Neural crest cell (in vitro differentiated cells): ENCODE measurements around the gene LRRC75B. TPM values are rescaled to one million over a fixed set of nuclear protein-coding genes. Genes with fewer than 3 reads are reported as not detected.
A peak's percentile ranks its signal among the peaks of the same experiment; 100 is the strongest.
"Not testable (repeated sequence)": the region's sequence is repeated elsewhere in the genome, so short reads cannot be mapped to it uniquely, and the experiment has no call there.

Experiments used
- DNase-seq: peaks from one replicate; pipeline ENCODE4 v3.0.0; 2021; ENCODE audit warnings: low read depth, mixed read lengths, low spot score
- H3K27ac Mint-ChIP-seq: one replicate; pipeline ENCODE4 v1.8.0; 2021; ENCODE audit warnings: mild to moderate bottlenecking, mixed read lengths; ENCODE audit not compliant: unreplicated experiment
- H3K27me3 Mint-ChIP-seq: 2 replicates; pipeline ENCODE4 v1.8.0; 2021; ENCODE audit warnings: low read depth, mild to moderate bottlenecking, mixed read lengths
- H3K36me3 Mint-ChIP-seq: 2 replicates; pipeline ENCODE4 v1.8.0; 2021; ENCODE audit warnings: low read depth, mild to moderate bottlenecking, mixed read lengths
- H3K4me1 Mint-ChIP-seq: 2 replicates; pipeline ENCODE4 v1.8.0; 2021; ENCODE audit warnings: mixed read lengths
- H3K4me3 Mint-ChIP-seq: one replicate; pipeline ENCODE4 v1.8.0; 2021; ENCODE audit warnings: mild to moderate bottlenecking, mixed read lengths
- H3K9me3 Mint-ChIP-seq: 2 replicates; pipeline ENCODE4 v1.8.0; 2021; ENCODE audit warnings: mixed read lengths
- long read RNA-seq: library from polyadenylated mRNA; unstranded; transcript quantifications from one replicate; pipeline ENCODE4 v2.0.0, GENCODE V29; 2020
- total RNA-seq: library from RNA; stranded (reverse); gene quantifications from 2 replicates; pipeline ENCODE4 v1.2.1, GENCODE V29; 2021
- TF ChIP-seq, protein P1 (sequence below): fragments of 200-600 bp; sonication (generic); conservative IDR thresholded peaks from 2 replicates; pipeline ENCODE4 v1.5.0; 2021; ENCODE audit warnings: antibody characterized with exemption, mild to moderate bottlenecking

Gene LRRC75B, protein sequence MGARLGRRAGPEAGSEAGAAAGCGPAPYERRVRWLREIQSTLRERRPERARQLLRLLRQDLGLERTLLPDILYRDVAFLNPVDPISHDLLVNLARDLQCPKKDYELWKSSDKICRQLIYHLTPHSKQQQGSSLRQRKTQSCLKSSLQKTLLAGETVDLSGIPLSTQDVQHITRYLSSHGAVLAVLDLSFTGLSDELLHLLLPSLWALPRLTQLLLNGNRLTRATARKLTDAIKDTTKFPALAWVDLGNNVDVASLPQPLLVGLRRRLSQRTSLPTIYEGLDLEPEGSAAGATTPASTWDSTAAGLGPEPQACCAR
- 15.4 and 16.7 TPM in 2 replicates for total RNA-seq
- long read RNA-seq: 0 reads

DNA sequence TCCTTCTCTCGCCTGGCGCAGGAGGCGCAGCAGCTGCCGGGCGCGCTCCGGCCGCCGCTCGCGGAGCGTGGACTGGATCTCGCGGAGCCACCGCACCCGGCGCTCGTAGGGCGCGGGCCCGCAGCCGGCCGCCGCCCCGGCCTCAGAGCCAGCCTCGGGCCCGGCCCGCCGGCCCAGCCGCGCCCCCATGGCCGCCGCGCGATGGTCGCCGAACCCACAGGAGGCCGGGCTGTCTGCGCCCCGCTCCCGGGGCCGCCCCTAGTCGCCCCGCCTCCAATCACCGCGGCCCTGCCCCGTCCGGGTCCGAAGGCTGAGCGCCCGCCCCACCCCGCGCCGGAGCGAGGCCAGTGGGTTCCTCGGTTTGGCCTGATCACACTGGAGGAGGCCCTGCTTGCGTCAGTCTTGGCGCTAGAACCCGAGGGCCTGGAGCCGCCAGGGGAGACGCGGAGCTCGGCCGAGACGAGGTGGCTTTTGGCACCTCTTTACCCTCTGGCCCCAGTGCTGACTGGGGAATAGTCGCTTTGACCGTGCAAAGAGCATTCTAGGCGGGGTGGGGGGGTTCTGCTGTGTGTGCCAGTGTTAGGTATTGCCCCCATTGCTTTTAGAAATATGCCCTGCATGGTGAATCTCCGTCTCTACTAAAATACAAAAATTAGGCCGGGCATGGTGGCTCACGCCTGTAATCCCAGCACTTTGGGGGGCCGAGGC, at the start of gene LRRC75B:
TSS of gene LRRC75B (minus strand) at position 223 of the 708 bp plus-strand sequence. CDS start at position 189, 34 bp downstream.
- Mint-ChIP-seq H3K36me3 (no peaks in the 10 kb centered on the region), H3K4me3 (peak within 1 kb of the TSS; percentile 96), H3K27me3 (no peaks in the 10 kb centered on the region), H3K9me3 (no peaks in the 10 kb centered on the region), H3K27ac (peak within 1 kb of the TSS; percentile 95), H3K4me1 (peaks cover 11% of the 10 kb centered on the region)
- peak; percentile 80 for DNase-seq
- TF ChIP-seq, protein P1, sequence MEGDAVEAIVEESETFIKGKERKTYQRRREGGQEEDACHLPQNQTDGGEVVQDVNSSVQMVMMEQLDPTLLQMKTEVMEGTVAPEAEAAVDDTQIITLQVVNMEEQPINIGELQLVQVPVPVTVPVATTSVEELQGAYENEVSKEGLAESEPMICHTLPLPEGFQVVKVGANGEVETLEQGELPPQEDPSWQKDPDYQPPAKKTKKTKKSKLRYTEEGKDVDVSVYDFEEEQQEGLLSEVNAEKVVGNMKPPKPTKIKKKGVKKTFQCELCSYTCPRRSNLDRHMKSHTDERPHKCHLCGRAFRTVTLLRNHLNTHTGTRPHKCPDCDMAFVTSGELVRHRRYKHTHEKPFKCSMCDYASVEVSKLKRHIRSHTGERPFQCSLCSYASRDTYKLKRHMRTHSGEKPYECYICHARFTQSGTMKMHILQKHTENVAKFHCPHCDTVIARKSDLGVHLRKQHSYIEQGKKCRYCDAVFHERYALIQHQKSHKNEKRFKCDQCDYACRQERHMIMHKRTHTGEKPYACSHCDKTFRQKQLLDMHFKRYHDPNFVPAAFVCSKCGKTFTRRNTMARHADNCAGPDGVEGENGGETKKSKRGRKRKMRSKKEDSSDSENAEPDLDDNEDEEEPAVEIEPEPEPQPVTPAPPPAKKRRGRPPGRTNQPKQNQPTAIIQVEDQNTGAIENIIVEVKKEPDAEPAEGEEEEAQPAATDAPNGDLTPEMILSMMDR: no peak

DNA sequence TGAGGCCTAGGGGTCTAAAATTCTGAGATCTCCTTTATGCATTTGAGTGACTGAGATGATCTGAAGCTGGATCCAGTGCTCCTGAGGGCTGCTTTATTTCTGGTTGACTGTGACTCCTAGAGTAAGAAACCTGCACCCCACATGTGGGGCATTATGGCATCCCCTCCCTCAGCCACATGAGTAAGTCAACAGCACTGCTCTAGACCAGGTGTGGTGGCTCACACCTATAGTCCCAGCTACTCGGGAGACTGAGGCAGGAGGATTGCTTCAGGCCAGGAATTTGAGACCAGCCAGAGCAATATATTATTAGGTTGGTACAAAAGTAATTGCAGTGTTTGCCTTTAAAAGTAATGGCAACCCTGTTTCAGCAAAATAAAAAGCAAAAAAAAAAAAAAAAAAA, 49.4 kb upstream of the LRRC75B start:
- H3K36me3 Mint-ChIP-seq: not testable (repeated sequence)

DNA sequence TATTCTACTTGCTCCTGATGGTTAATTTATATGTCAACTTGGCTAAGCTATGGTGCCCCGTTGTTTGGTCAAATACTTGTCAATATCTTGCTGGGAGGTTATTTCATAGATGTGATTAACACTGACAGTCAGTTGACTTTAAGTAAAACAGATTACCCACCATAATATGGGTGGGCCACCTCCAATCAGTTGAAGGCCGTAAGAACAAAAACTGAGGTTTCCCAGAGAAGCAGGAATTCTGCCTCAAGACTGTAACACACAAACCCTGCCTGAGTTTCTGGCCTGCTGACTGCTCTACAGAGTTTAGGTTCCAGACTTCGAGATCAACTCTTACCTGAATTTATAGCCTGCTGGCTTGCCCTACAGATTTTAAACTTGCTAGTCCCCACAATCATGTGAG, 43.6 kb upstream of the LRRC75B start:
- DNase-seq, H3K4me3 Mint-ChIP-seq, H3K27ac Mint-ChIP-seq, H3K36me3 Mint-ChIP-seq, H3K27me3 Mint-ChIP-seq, H3K9me3 Mint-ChIP-seq: not testable (repeated sequence)
- H3K4me1 Mint-ChIP-seq: peaks cover 16% of the 10 kb centered on the region

More for the DNA sequence above, 49.4 kb upstream of the LRRC75B start:
- H3K27me3 Mint-ChIP-seq, H3K9me3 Mint-ChIP-seq, H3K4me3 Mint-ChIP-seq, DNase-seq, H3K27ac Mint-ChIP-seq: not testable (repeated sequence)
- peaks cover 11% of the 10 kb centered on the region for H3K4me1 Mint-ChIP-seq

DNA sequence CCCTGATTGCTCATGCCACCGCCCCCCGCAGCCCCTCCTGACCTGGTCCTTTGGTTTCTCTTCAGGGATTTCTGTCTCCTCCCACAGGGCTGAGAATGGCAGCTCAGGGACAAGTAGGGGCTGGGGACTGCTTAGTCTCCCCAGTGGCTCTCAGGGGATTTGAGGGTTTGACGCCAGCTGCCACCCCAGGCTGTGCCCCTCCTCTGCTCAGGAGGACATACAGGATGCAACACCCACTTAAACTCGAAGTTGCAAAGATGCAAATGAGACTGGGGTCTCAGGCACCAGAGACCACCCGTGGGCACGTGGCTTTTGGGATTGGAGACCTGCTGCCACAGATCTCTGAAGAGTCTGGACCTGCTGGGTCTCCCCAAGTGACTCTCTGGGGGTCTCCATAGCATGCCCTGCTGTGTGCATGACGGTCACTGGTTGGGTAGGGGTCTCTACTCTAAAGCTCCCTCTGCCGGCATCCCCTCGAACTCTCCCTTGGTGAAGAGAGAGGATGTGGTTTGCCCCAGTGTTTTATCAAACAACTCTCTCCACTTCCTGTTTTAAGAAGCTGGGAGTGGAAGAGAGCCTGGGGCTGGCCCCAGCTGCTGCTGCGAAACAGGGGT, 42.0 kb upstream of the LRRC75B start:
- DNase-seq: peak; percentile 12
- not testable (repeated sequence) for H3K27ac Mint-ChIP-seq, H3K27me3 Mint-ChIP-seq, H3K36me3 Mint-ChIP-seq, H3K9me3 Mint-ChIP-seq, H3K4me3 Mint-ChIP-seq
- H3K4me1 Mint-ChIP-seq: peaks cover 22% of the 10 kb centered on the region

DNA sequence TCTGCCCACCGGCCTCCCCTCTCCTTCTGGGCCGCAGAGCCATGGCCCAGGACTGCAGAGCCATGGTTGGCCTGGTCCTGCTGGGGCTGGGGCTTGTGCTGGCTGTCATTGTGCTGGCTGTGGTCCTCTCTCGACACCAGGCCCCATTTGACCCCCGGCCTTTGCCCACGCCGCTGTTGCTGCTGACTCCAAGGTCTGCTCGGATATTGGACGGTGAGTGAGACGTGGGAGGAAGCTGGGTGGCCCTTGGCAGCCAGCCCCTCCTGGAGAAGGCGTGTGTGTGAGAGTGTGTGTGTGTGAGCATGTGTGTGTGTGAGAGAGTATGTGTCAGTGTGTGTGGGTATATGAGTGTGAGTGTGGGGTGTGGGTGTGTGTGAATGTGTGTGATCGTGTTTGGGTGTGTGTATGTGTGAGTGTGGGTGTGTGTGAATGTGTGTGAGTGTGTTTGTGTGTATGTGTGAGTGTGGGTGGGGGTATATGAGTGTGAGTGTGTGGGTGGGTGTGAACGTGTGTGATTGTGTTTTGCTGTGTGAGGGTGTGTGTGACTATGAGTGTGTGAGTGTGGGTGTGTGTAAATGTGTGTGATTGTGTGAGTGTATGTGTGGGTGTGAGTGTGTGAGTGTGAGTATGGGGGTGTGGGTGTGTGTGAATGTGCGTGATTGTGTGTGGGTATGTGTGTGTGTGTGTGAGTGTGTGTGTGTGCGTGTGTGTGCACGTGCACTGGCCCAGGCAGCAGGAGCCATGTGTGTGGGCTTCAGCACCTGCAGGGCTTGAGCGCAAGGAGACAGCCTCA, 40.6 kb upstream of the LRRC75B start:
- peak overlapping the region; percentile 78 for H3K27ac Mint-ChIP-seq
- H3K27me3 Mint-ChIP-seq, DNase-seq, H3K4me3 Mint-ChIP-seq, H3K9me3 Mint-ChIP-seq, H3K36me3 Mint-ChIP-seq: not testable (repeated sequence)
- H3K4me1 Mint-ChIP-seq: peaks cover 22% of the 10 kb centered on the region

DNA sequence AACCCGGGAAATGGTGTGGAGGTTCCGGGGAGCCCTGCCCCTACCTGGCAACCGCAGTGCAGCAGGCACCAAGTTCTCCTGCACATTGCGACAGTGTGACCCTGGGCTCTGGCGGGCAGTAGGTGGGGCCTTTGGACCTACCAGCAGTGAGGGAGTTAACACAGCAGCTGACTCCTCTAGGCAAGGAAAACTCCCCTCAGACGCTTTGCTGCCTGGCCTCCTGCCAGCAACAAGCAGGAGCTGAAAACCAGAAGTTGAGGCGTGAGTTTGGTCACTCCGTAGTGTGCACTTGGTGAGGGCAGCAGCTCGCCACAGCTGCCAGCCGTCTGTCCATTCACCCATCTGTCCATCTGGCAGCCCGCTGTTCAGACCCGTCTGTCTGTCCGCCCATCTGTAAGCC, 39.8 kb upstream of the LRRC75B start:
- H3K36me3 Mint-ChIP-seq, H3K27me3 Mint-ChIP-seq, H3K4me3 Mint-ChIP-seq, DNase-seq, H3K27ac Mint-ChIP-seq, H3K9me3 Mint-ChIP-seq: not testable (repeated sequence)
- H3K4me1 Mint-ChIP-seq: peaks cover 22% of the 10 kb centered on the region

DNA sequence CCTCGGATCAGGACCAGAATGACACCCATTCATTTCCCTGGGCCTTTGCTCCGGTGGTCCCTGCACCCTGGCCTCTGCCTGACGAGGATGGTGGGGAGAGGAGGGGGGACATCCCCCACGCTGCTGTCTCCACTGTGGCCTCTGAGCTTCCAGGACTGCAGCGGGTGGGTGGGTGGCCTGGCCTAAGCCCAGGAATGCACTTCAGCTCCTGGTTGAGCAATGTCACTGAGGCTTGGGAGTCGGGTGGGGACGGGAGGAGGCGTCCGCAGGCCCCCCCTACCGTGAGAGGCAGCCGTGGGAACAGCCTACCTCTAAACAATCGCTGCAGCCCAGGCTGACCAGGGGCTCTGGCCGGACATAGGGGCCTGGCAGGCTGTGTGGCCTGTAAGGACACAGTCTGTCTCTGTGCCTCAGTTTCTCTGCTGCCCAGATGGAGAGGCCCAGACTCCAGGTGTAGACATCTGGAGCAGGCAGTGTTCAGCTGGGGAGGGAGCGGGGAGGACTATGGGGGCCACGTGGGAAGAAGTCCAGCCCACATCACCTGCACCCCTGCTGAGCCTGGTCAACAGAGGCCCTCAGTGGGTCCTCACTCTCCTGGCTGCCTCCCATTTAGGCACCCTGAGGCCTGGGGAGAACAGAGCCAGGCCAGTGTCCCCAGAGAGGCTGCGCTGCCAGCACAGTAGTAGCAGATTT, 38.7 kb upstream of the LRRC75B start:
- DNase-seq, H3K4me3 Mint-ChIP-seq, H3K27me3 Mint-ChIP-seq, H3K27ac Mint-ChIP-seq, H3K36me3 Mint-ChIP-seq, H3K9me3 Mint-ChIP-seq: not testable (repeated sequence)
- H3K4me1 Mint-ChIP-seq: peaks cover 22% of the 10 kb centered on the region

DNA sequence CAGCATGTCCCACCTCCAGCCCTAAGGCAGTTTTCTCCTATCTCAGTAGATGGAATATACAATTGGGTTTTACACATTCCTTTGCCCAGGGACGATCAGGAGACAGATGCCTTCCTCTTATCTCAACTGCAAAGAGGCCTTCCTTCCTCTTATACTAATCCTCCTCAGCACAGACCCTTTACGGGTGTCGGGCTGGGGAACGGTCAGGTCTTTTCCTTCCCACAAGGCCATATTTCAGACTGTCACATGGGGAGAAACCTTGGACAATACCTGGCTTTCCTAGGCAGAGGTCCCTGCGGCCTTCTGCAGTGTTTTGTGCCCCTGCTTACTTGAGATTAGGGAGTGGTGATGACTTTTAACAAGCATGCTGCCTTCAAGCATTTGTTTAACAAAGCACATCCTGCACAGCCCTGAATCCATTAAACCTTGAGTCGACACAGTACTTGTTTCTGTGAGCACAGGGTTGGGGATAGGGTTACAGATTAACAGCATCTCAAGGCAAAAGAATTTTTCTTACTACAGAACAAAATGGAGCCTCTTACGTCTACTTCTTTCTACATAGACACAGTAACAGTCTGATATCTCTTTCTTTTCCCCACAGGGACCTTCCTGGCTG, 38.0 kb upstream of the LRRC75B start:
- Mint-ChIP-seq H3K4me1 (peaks cover 22% of the 10 kb centered on the region), H3K27ac (peak overlapping the region; percentile 84)
- not testable (repeated sequence) for DNase-seq, H3K4me3 Mint-ChIP-seq, H3K9me3 Mint-ChIP-seq, H3K36me3 Mint-ChIP-seq, H3K27me3 Mint-ChIP-seq
